Measurements from ENCODE around the gene TSEN54.

The TSEN54 gene

GRCh38 chr17:75544250-75544649 lies 27.9 kb downstream of the TSEN54 start:
- no peak for TF ChIP-seq CTCF (IDR thresholded peaks at IDR 0.05; ENCODE audit: low read depth, low read length, missing control alignments)
- no peak overlapping the region for H3K4me3 ChIP-seq (replicated peaks; ENCODE audit: low read depth, low read length)
- DNase-seq (ENCODE audit: extremely low read depth, low read depth) = no peak

DNA sequence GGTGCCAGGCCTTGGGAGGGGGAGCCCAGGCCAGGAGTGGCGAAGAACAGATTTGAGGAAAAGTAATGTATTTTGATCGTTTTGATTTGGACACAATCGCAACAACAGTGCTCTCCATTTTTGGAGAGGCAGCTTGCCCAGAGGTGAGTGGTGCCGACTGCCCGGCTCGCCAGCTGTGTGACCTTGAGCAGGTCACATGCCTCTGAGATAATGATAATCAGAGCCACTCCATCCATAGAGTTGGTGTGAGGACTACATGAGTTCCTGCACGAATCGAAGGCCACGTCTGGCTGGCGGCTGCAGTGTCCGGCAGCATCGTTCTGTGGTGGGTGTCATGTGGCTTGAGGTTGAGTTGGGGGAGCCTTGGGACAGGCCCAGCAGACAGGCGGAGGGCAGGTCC lies 29.9 kb downstream of the TSEN54 start:
- no peak for TF ChIP-seq CTCF (IDR thresholded peaks at IDR 0.05; ENCODE audit: low read depth, low read length, missing control alignments)
- no peak for DNase-seq (ENCODE audit: extremely low read depth, low read depth)
- no peak overlapping the region for H3K4me3 ChIP-seq (replicated peaks; ENCODE audit: low read depth, low read length)

- no peak for DNase-seq (ENCODE audit: extremely low read depth, low read depth)
- TF ChIP-seq CTCF (IDR thresholded peaks at IDR 0.05; ENCODE audit: low read depth, low read length, missing control alignments) = no peak
- no peak overlapping the region for H3K4me3 ChIP-seq (replicated peaks; ENCODE audit: low read depth, low read length)
Measured at GRCh38 chr17:75547091-75547490, 30.8 kb downstream of the TSEN54 start.

- H3K4me3 ChIP-seq (replicated peaks; ENCODE audit: low read depth, low read length) = no peak overlapping the region
- no peak for DNase-seq (ENCODE audit: extremely low read depth, low read depth)
- TF ChIP-seq CTCF (IDR thresholded peaks at IDR 0.05; ENCODE audit: low read depth, low read length, missing control alignments) = no peak
Measured at GRCh38 chr17:75548813-75549212, 32.5 kb downstream of the TSEN54 start.

GRCh38 chr17:75549246-75550138 lies 33.2 kb downstream of the TSEN54 start:
- TF ChIP-seq CTCF (IDR thresholded peaks at IDR 0.05; ENCODE audit: low read depth, low read length, missing control alignments) = no peak
- no peak for DNase-seq (ENCODE audit: extremely low read depth, low read depth)
- no peak overlapping the region for H3K4me3 ChIP-seq (replicated peaks; ENCODE audit: low read depth, low read length)

DNA sequence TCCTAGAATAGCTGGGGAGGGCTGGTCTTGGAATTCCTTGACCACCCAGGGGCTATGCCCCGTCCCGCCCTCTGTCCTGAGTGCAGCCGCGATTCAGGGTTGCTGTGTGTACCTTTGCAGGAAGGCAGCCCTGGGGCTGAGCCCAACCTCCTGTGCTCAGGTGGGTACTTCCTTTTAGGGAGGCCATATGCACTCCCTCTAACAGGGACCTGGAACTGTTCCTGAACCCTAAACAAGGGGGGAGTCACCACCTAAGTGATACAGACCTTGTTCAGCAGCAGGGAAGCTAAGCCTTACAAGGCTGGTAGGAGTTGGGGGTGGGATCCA lies 33.8 kb downstream of the TSEN54 start:
- H3K4me3 ChIP-seq (replicated peaks; ENCODE audit: low read depth, low read length) = no peak overlapping the region
- TF ChIP-seq CTCF (IDR thresholded peaks at IDR 0.05; ENCODE audit: low read depth, low read length, missing control alignments) = no peak
- no peak for DNase-seq (ENCODE audit: extremely low read depth, low read depth)

- DNase-seq (ENCODE audit: extremely low read depth, low read depth) = no peak
- TF ChIP-seq CTCF (IDR thresholded peaks at IDR 0.05; ENCODE audit: low read depth, low read length, missing control alignments) = no peak
- no peak overlapping the region for H3K4me3 ChIP-seq (replicated peaks; ENCODE audit: low read depth, low read length)
Measured at GRCh38 chr17:75551266-75551665, 34.9 kb downstream of the TSEN54 start.

All from HFF-Myc (cell line).